Central memory CD8-positive, alpha-beta T cell (primary cell): ENCODE measurements around the gene ABHD11.
A peak's percentile ranks its signal among the peaks of the same experiment; 100 is the strongest.
"Not testable (repeated sequence)": the region's sequence is repeated elsewhere in the genome, so short reads cannot be mapped to it uniquely, and the experiment has no call there.

Experiments
- ATAC-seq: fragments of 150-1000 bp; cut with Tn5 transposase; replicated peaks from 2 replicates; pipeline ENCODE4 v1.10.0; 2022; ENCODE audit warnings: mild to moderate bottlenecking, moderate FRiP score, moderate number of reproducible peaks; ENCODE audit not compliant: poor library complexity, severe bottlenecking; ENCODE audit errors: extremely low read depth
- DNase-seq, 2 donors: peaks; one replicate each; pipeline ENCODE4 v3.0.0; 2021; ENCODE audit warnings: low spot score in 2 of 2
- H3K27ac Mint-ChIP-seq: one replicate; pipeline ENCODE4 v1.8.0; 2022; ENCODE audit warnings: low read depth, mild to moderate bottlenecking, moderate library complexity, mixed read lengths
- H3K27me3 Mint-ChIP-seq: one replicate; pipeline ENCODE4 v1.8.0; 2022; ENCODE audit warnings: mixed read lengths
- H3K36me3 Mint-ChIP-seq: one replicate; pipeline ENCODE4 v1.8.0; 2022; ENCODE audit warnings: mild to moderate bottlenecking, moderate library complexity, mixed read lengths; ENCODE audit not compliant: insufficient read depth
- H3K4me1 Mint-ChIP-seq: one replicate; pipeline ENCODE4 v1.8.0; 2022; ENCODE audit warnings: mixed read lengths
- H3K4me3 Mint-ChIP-seq: one replicate; pipeline ENCODE4 v1.8.0; 2022; ENCODE audit warnings: mild to moderate bottlenecking, moderate library complexity, mixed read lengths
- H3K9me3 Mint-ChIP-seq: one replicate; pipeline ENCODE4 v1.8.0; 2022; ENCODE audit warnings: mixed read lengths

ABHD11 gene

GRCh38 chr7:73721377-73721817, 17.2 kb downstream of the ABHD11 start:
- Mint-ChIP-seq H3K36me3 (peaks cover 7% of the 10 kb centered on the region), H3K27me3 (no peaks in the 10 kb centered on the region)
- no peak for DNase-seq

GRCh38 chr7:73720443-73720842, 18.2 kb downstream of the ABHD11 start:
- not testable (repeated sequence) for H3K36me3 Mint-ChIP-seq, H3K9me3 Mint-ChIP-seq, H3K27me3 Mint-ChIP-seq, ATAC-seq, DNase-seq
- Mint-ChIP-seq H3K4me3 (peak overlapping the region; percentile 86), H3K27ac (peak overlapping the region; percentile 56), H3K4me1 (peaks cover 25% of the 10 kb centered on the region)

More at GRCh38 chr7:73721377-73721817, 17.2 kb downstream of the ABHD11 start:
- peak overlapping the region; percentile 86 for H3K4me3 Mint-ChIP-seq
- no peaks in the 10 kb centered on the region for H3K9me3 Mint-ChIP-seq
- H3K4me1 Mint-ChIP-seq: peaks cover 25% of the 10 kb centered on the region
- no peak for ATAC-seq
- H3K27ac Mint-ChIP-seq: no peak overlapping the region

GRCh38 chr7:73719806-73720169, 18.8 kb downstream of the ABHD11 start:
- H3K9me3 Mint-ChIP-seq: no peaks in the 10 kb centered on the region

GRCh38 chr7:73718905-73719805, 19.4 kb downstream of the ABHD11 start, which contains the start of gene STX1A:
STX1A (minus strand) TSS chr7:73719669; CDS start chr7:73719631, 38 bp downstream.
- Mint-ChIP-seq H3K4me3 (peak within 1 kb of the TSS; percentile 86), H3K36me3 (peaks cover 8% of the 10 kb centered on the region), H3K27me3 (no peaks in the 10 kb centered on the region), H3K4me1 (peaks cover 25% of the 10 kb centered on the region), H3K9me3 (no peaks in the 10 kb centered on the region), H3K27ac (peak within 1 kb of the TSS; percentile 56)
- peak; percentile 64 for ATAC-seq
- peak; percentile 36 to 45 for DNase-seq

More at GRCh38 chr7:73719806-73720169, 18.8 kb downstream of the ABHD11 start:
- H3K27ac Mint-ChIP-seq: peak overlapping the region; percentile 56
- DNase-seq (no peak), ATAC-seq (no peak)
- H3K4me1 Mint-ChIP-seq: peaks cover 25% of the 10 kb centered on the region
- H3K36me3 Mint-ChIP-seq: peaks cover 8% of the 10 kb centered on the region
- peak overlapping the region; percentile 86 for H3K4me3 Mint-ChIP-seq
- no peaks in the 10 kb centered on the region for H3K27me3 Mint-ChIP-seq

GRCh38 chr7:73718438-73718881, 20.1 kb downstream of the ABHD11 start:
- Mint-ChIP-seq H3K4me1 (peaks cover 25% of the 10 kb centered on the region), H3K9me3 (no peaks in the 10 kb centered on the region), H3K4me3 (peak overlapping the region; percentile 81), H3K36me3 (peaks cover 8% of the 10 kb centered on the region), H3K27me3 (no peaks in the 10 kb centered on the region), H3K27ac (peak overlapping the region; percentile 82)
- DNase-seq (no peak), ATAC-seq (no peak)

GRCh38 chr7:73717991-73718405, 20.6 kb downstream of the ABHD11 start:
- no peaks in the 10 kb centered on the region for H3K27me3 Mint-ChIP-seq

GRCh38 chr7:73717025-73717807, 21.4 kb downstream of the ABHD11 start:
- H3K36me3 Mint-ChIP-seq: peaks cover 8% of the 10 kb centered on the region
- no peaks in the 10 kb centered on the region for H3K27me3 Mint-ChIP-seq
- H3K27ac Mint-ChIP-seq: peak overlapping the region; percentile 82
- ATAC-seq (no peak), DNase-seq (no peak)
- peak overlapping the region; percentile 81 for H3K4me3 Mint-ChIP-seq
- H3K9me3 Mint-ChIP-seq: no peaks in the 10 kb centered on the region
- H3K4me1 Mint-ChIP-seq: peaks cover 36% of the 10 kb centered on the region

More at GRCh38 chr7:73717991-73718405, 20.6 kb downstream of the ABHD11 start:
- H3K4me1 Mint-ChIP-seq: peaks cover 29% of the 10 kb centered on the region
- H3K4me3 Mint-ChIP-seq: peak overlapping the region; percentile 81
- peak; percentile 81 for ATAC-seq
- H3K36me3 Mint-ChIP-seq: peaks cover 8% of the 10 kb centered on the region
- H3K9me3 Mint-ChIP-seq: no peaks in the 10 kb centered on the region
- peak; percentile 52 to 53 for DNase-seq
- H3K27ac Mint-ChIP-seq: peak overlapping the region; percentile 82

GRCh38 chr7:73716318-73716890, 22.2 kb downstream of the ABHD11 start:
- H3K36me3 Mint-ChIP-seq: peaks cover 10% of the 10 kb centered on the region
- no peak for ATAC-seq
- no peaks in the 10 kb centered on the region for H3K27me3 Mint-ChIP-seq
- peak overlapping the region; percentile 16 for H3K27ac Mint-ChIP-seq
- H3K4me3 Mint-ChIP-seq: no peak overlapping the region
- no peak for DNase-seq
- no peaks in the 10 kb centered on the region for H3K9me3 Mint-ChIP-seq
- H3K4me1 Mint-ChIP-seq: peaks cover 36% of the 10 kb centered on the region

- Mint-ChIP-seq H3K4me3 (no peak overlapping the region), H3K27ac (no peak overlapping the region), H3K4me1 (peaks cover 36% of the 10 kb centered on the region), H3K36me3 (peaks cover 10% of the 10 kb centered on the region), H3K27me3 (no peaks in the 10 kb centered on the region), H3K9me3 (no peaks in the 10 kb centered on the region)
- no peak for DNase-seq
- no peak for ATAC-seq
Measured at GRCh38 chr7:73715648-73716317, 22.8 kb downstream of the ABHD11 start.

- peak overlapping the region; percentile 49 for H3K27ac Mint-ChIP-seq
- not testable (repeated sequence) for DNase-seq, H3K9me3 Mint-ChIP-seq, H3K4me3 Mint-ChIP-seq, H3K27me3 Mint-ChIP-seq, ATAC-seq, H3K36me3 Mint-ChIP-seq
- H3K4me1 Mint-ChIP-seq: peaks cover 25% of the 10 kb centered on the region
Measured at GRCh38 chr7:73713319-73713718, 25.3 kb downstream of the ABHD11 start.

GRCh38 chr7:73712773-73713172, 25.8 kb downstream of the ABHD11 start:
- H3K4me3 Mint-ChIP-seq: no peak overlapping the region
- ATAC-seq (no peak), DNase-seq (no peak)
- peak overlapping the region; percentile 49 for H3K27ac Mint-ChIP-seq
- H3K4me1 Mint-ChIP-seq: peaks cover 20% of the 10 kb centered on the region
- no peaks in the 10 kb centered on the region for H3K9me3 Mint-ChIP-seq
- H3K36me3 Mint-ChIP-seq: peaks cover 8% of the 10 kb centered on the region
- no peaks in the 10 kb centered on the region for H3K27me3 Mint-ChIP-seq
